ENCODE measurements around the gene KCTD17.

DNA sequence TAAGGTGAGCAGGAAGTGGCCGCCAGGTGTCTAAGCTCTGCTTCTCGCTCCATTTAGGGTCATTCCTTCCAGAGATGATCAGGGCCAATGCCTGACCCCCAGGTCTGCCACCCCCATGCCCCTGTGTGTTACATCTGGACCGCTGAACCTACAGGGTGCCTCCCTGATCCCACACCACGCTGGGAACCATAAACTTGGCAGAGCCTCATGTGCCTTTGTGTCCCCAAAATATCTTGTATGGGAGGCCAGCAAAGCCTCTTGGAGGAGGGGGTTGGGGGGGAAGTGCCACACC is 36.0 kb upstream of the KCTD17 start:
- TF ChIP-seq, protein P1, sequence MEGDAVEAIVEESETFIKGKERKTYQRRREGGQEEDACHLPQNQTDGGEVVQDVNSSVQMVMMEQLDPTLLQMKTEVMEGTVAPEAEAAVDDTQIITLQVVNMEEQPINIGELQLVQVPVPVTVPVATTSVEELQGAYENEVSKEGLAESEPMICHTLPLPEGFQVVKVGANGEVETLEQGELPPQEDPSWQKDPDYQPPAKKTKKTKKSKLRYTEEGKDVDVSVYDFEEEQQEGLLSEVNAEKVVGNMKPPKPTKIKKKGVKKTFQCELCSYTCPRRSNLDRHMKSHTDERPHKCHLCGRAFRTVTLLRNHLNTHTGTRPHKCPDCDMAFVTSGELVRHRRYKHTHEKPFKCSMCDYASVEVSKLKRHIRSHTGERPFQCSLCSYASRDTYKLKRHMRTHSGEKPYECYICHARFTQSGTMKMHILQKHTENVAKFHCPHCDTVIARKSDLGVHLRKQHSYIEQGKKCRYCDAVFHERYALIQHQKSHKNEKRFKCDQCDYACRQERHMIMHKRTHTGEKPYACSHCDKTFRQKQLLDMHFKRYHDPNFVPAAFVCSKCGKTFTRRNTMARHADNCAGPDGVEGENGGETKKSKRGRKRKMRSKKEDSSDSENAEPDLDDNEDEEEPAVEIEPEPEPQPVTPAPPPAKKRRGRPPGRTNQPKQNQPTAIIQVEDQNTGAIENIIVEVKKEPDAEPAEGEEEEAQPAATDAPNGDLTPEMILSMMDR (IDR thresholded peaks at IDR 0.05 in 8 of 11, conservative IDR thresholded peaks at IDR 0.05 in 3 of 11) = no peak
- TF ChIP-seq POLR2A (IDR thresholded peaks at IDR 0.05) = no peak
